LNCaP clone FGC (cell line): ENCODE measurements around the gene SFTPD.
"Not testable (repeated sequence)": the region's sequence is repeated elsewhere in the genome, so short reads cannot be mapped to it uniquely, and the experiment has no call there.

Experiments used
- DNase-seq: peaks from one replicate; pipeline ENCODE4 v3.0.0-alpha.2; 2011; ENCODE audit warnings: low read depth
- H3K4me3 ChIP-seq: 2 replicates; pipeline ENCODE4 v1.5.1; 2011; ENCODE audit warnings: mild to moderate bottlenecking, low read depth, low read length, control low read depth
- TF ChIP-seq, protein P1 (sequence below): IDR thresholded peaks from 2 replicates; pipeline ENCODE4 v1.5.1; 2012; ENCODE audit warnings: mild to moderate bottlenecking; ENCODE audit not compliant: control insufficient read depth, insufficient read depth; ENCODE audit errors: extremely low read depth

SFTPD gene

DNA sequence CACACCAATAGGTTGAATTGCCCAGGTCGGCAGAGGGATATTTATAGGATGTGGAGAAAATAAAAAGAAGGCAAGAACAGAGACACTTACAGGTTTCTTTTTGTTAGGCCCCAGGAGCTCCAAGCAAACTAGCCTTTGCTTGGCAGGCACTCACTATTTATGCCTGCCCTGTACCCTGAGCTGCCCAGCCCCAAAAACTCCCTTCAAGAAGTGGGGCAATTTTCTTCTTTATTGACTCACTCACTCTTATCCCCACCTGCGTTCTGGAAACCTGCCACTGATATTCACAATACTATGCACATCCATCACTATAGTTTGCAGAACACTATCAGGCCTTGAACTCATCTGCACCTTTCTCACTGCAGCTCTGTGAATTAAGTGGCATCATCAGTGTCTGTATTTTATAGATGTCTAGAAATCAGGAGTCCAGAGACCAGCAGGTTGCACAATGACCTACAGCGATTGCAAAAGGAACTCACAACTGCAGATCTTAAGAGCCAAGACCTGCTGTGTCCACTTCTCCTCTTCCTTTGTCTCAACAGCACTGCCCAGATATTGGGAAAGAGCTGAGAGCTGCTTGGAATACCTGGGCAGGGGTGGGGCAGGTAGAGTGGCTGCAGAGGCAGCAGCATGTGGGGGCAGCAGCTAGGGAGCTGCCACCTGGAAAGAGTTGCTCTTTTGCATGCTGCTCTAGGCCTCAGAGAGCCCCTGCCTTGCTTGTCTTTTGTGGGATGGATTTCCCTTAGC is at the start of gene SFTPD:
Gene SFTPD (minus strand): TSS at position 130 of the 747 bp plus-strand sequence. CDS start 2,446 bp downstream, outside the sequence.
- H3K4me3 ChIP-seq, result no peak within 1 kb of the TSS
- TF ChIP-seq, protein P1, sequence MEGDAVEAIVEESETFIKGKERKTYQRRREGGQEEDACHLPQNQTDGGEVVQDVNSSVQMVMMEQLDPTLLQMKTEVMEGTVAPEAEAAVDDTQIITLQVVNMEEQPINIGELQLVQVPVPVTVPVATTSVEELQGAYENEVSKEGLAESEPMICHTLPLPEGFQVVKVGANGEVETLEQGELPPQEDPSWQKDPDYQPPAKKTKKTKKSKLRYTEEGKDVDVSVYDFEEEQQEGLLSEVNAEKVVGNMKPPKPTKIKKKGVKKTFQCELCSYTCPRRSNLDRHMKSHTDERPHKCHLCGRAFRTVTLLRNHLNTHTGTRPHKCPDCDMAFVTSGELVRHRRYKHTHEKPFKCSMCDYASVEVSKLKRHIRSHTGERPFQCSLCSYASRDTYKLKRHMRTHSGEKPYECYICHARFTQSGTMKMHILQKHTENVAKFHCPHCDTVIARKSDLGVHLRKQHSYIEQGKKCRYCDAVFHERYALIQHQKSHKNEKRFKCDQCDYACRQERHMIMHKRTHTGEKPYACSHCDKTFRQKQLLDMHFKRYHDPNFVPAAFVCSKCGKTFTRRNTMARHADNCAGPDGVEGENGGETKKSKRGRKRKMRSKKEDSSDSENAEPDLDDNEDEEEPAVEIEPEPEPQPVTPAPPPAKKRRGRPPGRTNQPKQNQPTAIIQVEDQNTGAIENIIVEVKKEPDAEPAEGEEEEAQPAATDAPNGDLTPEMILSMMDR, result no peak
- no peak for DNase-seq

GRCh38 chr10:79995979-79996634 is 47.2 kb upstream of the SFTPD start:
- H3K4me3 ChIP-seq, result no peak overlapping the region
- TF ChIP-seq, protein P1, result no peak
- DNase-seq, result no peak

- TF ChIP-seq, protein P1, result no peak
- DNase-seq, result no peak
- no peak overlapping the region for H3K4me3 ChIP-seq
Observed at GRCh38 chr10:79994556-79994955, 45.7 kb upstream of the SFTPD start.

- not testable (repeated sequence) for DNase-seq
Observed at GRCh38 chr10:79988199-79988598, 39.3 kb upstream of the SFTPD start.

GRCh38 chr10:79986661-79987060 is 37.8 kb upstream of the SFTPD start:
- H3K4me3 ChIP-seq, DNase-seq: not testable (repeated sequence)

More at GRCh38 chr10:79988199-79988598, 39.3 kb upstream of the SFTPD start:
- not testable (repeated sequence) for H3K4me3 ChIP-seq

DNA sequence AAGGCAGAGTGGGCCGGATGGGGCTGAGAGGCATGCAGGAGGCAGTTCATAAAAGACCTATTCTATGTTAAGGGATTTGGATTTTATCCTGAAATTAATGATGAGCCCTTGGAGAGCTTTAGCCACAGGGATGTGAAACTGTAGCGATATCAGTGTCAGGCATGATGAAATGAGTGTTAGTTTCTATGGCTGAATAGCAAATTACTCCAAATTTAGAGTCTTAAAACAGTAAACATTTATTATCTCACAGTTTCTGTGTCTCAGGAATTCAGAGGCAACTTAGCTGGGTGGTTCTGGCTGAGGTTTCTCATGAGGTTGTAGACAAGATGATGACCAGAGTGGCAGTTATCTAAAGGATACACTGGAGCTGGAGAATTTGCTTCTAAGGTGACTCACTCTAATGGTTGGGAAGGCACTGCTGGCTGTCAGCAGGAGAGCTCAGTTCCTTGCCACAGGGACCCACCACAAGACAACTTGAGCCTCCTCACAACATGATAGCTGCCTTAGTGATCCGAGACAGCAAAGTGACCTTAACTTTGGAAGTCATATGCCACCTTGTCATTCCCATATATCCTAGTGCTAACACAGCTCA is 36.7 kb upstream of the SFTPD start:
- no peak overlapping the region for H3K4me3 ChIP-seq
- TF ChIP-seq, protein P1, result no peak
- DNase-seq, result no peak

- no peak overlapping the region for H3K4me3 ChIP-seq
- TF ChIP-seq, protein P1, result no peak
- no peak for DNase-seq
Observed at GRCh38 chr10:79984851-79985250, 35.9 kb upstream of the SFTPD start.
